Measurements from ENCODE around the gene YWHAH. TPM values are rescaled to one million over a fixed set of nuclear protein-coding genes. Genes with fewer than 3 reads are reported as not detected.
A peak's percentile ranks its signal among the peaks of the same experiment; 100 is the strongest.

The YWHAH gene
- total RNA-seq, 1 donor = 146 TPM

DNA sequence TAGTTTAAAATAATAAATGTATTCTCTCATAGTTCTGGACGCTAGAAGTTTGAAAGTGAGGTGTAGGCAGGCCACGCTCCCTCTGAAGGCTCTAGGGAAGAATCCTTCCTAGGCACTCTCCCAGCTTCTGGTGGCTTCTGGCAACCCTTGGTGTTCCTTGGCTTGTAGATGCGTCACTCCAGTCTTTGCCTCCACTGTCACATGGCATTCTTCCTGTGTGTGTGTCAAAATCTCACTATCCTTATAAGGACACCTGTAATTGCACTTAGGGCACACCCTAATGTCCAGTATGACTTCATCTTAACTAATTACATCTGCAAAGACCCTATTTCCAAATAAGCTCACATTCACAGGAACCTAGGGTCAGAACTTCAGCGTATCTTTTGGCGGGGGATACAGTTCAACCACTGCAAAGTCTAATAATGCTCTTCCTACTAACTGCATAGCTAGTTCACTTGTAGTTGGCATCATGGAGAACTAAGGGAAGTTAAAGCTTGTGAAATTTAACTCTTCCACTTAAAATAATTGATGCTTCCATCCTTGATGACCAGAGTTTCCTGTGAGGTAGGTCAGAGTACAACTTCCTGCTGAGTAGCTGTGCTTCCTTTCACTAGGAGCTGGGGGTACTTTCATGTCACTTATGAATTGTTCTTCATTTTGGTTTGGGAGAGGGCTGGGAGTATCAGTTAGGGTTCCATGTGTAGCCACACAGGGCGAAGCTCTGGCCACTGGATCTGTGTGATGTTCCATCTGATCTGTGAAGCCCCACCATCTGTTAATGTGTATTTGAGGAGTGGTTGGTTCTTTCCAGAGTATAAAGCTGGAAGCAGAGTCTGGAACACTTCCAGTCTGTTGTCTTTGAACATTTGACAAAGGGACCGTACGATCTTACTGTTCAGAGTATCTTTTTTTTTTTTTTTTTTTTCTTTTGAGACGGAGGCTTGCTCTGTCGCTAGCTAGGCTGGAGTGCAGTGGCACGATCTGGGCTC is 10.5 kb downstream of the YWHAH start:
- Histone ChIP-seq H3K79me2 (ENCODE audit: insufficient read depth, low read length) (peaks cover 77% of the 10 kb centered on the region), H2AFZ (ENCODE audit: low read length) (no peak overlapping the region), H3K27ac (ENCODE audit: low read depth, low read length) (peak overlapping the region; percentile 24), H3K4me3 (ENCODE audit: insufficient read depth, low read length) (no peak overlapping the region), H3K4me1 (ENCODE audit: insufficient read depth, low read length) (peaks cover 50% of the 10 kb centered on the region), H4K20me1 (ENCODE audit: insufficient read depth, low read length) (peaks cover 72% of the 10 kb centered on the region), H3K4me2 (ENCODE audit: insufficient read depth, low read length) (peak overlapping the region; percentile 7), H3K36me3 (ENCODE audit: insufficient read depth, low read length) (peaks cover 44% of the 10 kb centered on the region), H3K27me3 (ENCODE audit: insufficient read depth, low read length) (no peaks in the 10 kb centered on the region), H3K9me3 (ENCODE audit: low read depth, low read length) (no peaks in the 10 kb centered on the region)
- DNase-seq (ENCODE audit: insufficient read length, low spot score, missing footprints) = no peak
- TF ChIP-seq, protein P1, sequence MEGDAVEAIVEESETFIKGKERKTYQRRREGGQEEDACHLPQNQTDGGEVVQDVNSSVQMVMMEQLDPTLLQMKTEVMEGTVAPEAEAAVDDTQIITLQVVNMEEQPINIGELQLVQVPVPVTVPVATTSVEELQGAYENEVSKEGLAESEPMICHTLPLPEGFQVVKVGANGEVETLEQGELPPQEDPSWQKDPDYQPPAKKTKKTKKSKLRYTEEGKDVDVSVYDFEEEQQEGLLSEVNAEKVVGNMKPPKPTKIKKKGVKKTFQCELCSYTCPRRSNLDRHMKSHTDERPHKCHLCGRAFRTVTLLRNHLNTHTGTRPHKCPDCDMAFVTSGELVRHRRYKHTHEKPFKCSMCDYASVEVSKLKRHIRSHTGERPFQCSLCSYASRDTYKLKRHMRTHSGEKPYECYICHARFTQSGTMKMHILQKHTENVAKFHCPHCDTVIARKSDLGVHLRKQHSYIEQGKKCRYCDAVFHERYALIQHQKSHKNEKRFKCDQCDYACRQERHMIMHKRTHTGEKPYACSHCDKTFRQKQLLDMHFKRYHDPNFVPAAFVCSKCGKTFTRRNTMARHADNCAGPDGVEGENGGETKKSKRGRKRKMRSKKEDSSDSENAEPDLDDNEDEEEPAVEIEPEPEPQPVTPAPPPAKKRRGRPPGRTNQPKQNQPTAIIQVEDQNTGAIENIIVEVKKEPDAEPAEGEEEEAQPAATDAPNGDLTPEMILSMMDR (IDR thresholded peaks at IDR 0.05; ENCODE audit: extremely low read depth, low read depth, low read length) = no peak

DNA sequence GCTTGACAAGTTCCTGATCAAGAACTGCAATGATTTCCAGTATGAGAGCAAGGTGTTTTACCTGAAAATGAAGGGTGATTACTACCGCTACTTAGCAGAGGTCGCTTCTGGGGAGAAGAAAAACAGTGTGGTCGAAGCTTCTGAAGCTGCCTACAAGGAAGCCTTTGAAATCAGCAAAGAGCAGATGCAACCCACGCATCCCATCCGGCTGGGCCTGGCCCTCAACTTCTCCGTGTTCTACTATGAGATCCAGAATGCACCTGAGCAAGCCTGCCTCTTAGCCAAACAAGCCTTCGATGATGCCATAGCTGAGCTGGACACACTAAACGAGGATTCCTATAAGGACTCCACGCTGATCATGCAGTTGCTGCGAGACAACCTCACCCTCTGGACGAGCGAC is 12.0 kb downstream of the YWHAH start:
- Histone ChIP-seq H3K36me3 (ENCODE audit: insufficient read depth, low read length) (peaks cover 44% of the 10 kb centered on the region), H3K27ac (ENCODE audit: low read depth, low read length) (no peak overlapping the region), H3K4me2 (ENCODE audit: insufficient read depth, low read length) (no peak overlapping the region), H3K4me1 (ENCODE audit: insufficient read depth, low read length) (peaks cover 34% of the 10 kb centered on the region), H3K79me2 (ENCODE audit: insufficient read depth, low read length) (peaks cover 62% of the 10 kb centered on the region), H3K9me3 (ENCODE audit: low read depth, low read length) (no peaks in the 10 kb centered on the region), H3K27me3 (ENCODE audit: insufficient read depth, low read length) (no peaks in the 10 kb centered on the region), H2AFZ (ENCODE audit: low read length) (no peak overlapping the region), H3K4me3 (ENCODE audit: insufficient read depth, low read length) (no peak overlapping the region), H4K20me1 (ENCODE audit: insufficient read depth, low read length) (peaks cover 67% of the 10 kb centered on the region)
- DNase-seq (ENCODE audit: insufficient read length, low spot score, missing footprints) = no peak
- TF ChIP-seq, protein P1 (IDR thresholded peaks at IDR 0.05; ENCODE audit: extremely low read depth, low read depth, low read length) = no peak

DNA sequence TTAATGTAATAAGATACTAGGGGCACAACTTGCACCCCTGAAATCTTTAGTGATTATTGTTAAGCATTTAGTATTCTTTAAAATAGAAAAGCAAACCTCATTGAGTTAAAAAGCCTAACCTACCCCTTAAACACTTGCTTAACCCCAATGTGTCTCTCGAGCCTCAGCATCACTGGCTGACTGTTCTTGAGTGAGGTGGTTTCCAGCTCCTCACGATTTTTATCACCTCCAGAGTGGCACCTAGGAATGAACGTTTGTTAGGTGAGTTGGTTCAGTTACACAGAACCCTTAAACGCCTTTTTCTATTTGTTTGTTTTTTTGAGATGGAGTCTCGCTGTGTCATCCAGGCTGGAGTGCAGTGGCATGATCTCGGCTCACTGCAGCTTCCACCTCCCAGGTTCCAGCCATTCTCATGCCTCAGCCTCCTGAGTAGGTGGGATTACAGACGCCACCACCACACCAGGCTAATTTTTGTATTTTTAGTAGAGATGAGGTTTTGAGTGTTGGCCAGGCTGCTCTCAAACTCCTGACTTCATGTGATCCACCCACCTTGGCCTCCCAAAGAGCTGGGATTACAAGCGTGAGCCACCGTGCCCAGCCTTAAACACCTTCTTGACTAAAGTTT is 13.7 kb downstream of the YWHAH start:
- TF ChIP-seq, protein P1 (IDR thresholded peaks at IDR 0.05; ENCODE audit: extremely low read depth, low read depth, low read length) = no peak
- Histone ChIP-seq H3K27ac (ENCODE audit: low read depth, low read length) (no peak overlapping the region), H3K4me2 (ENCODE audit: insufficient read depth, low read length) (no peak overlapping the region), H2AFZ (ENCODE audit: low read length) (no peak overlapping the region), H3K9me3 (ENCODE audit: low read depth, low read length) (no peaks in the 10 kb centered on the region), H3K4me1 (ENCODE audit: insufficient read depth, low read length) (peaks cover 17% of the 10 kb centered on the region), H3K27me3 (ENCODE audit: insufficient read depth, low read length) (no peaks in the 10 kb centered on the region), H4K20me1 (ENCODE audit: insufficient read depth, low read length) (peaks cover 51% of the 10 kb centered on the region), H3K36me3 (ENCODE audit: insufficient read depth, low read length) (peaks cover 39% of the 10 kb centered on the region), H3K79me2 (ENCODE audit: insufficient read depth, low read length) (peaks cover 47% of the 10 kb centered on the region), H3K4me3 (ENCODE audit: insufficient read depth, low read length) (no peak overlapping the region)
- no peak for DNase-seq (ENCODE audit: insufficient read length, low spot score, missing footprints)

Measured in osteoblast (primary cell).